ENCODE measurements around the gene RASA2.
A peak's percentile ranks its signal among the peaks of the same experiment; 100 is the strongest.

DNA sequence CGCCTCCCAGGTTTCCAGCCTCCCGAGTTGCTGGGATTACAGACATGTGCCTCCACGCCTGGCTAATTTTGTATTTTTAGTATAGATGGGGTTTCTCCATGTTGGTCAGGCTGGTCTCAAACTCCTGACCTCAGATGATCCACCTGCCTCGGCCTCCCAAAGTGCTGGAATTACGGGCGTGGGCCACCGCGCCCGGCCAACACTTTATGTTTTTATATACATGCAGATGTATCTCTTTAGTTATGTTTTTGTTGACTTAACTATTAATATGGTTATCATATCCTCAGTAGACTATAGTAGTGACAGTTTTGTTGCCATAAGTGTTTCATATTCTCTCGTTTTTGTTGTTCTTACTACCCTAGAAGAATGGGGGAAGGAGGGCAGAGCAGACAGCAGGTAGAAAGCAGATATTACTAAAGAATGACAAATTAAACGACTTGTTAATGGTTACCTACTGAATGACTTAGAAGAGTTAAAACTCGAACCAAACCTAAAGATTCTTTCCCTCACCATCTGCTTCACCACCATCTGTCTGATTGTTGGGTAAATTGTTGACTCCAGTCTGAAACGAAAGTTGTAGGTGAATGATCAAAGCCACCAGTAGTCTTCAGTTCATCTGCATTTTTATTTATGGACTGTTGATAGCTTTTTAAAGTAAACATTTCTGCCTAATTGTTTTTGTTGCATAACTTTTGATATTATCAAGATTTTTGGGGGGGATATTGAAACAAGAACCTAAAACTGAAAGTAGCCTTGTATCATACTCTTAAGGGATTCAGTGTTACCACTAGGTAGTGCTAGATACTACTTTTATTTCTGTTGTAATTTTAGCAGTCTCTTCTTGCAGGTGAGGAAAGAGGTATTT is 89.3 kb downstream of the RASA2 start:
- TF ChIP-seq RFX5 (IDR thresholded peaks at IDR 0.05; ENCODE audit: low read depth, low read length): no peak
- TF ChIP-seq, protein P1, sequence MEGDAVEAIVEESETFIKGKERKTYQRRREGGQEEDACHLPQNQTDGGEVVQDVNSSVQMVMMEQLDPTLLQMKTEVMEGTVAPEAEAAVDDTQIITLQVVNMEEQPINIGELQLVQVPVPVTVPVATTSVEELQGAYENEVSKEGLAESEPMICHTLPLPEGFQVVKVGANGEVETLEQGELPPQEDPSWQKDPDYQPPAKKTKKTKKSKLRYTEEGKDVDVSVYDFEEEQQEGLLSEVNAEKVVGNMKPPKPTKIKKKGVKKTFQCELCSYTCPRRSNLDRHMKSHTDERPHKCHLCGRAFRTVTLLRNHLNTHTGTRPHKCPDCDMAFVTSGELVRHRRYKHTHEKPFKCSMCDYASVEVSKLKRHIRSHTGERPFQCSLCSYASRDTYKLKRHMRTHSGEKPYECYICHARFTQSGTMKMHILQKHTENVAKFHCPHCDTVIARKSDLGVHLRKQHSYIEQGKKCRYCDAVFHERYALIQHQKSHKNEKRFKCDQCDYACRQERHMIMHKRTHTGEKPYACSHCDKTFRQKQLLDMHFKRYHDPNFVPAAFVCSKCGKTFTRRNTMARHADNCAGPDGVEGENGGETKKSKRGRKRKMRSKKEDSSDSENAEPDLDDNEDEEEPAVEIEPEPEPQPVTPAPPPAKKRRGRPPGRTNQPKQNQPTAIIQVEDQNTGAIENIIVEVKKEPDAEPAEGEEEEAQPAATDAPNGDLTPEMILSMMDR (conservative IDR thresholded peaks at IDR 0.05; ENCODE audit: low read depth, low read length): peak; percentile 55
- no peak for TF ChIP-seq POLR2A (IDR thresholded peaks at IDR 0.05; ENCODE audit: low read depth, low read length)
